ENCODE results near the gene GDNF.
"Not testable (repeated sequence)": the region's sequence is repeated elsewhere in the genome, so short reads cannot be mapped to it uniquely, and the experiment has no call there.

GRCh38 chr5:37795292-37795691, 44.5 kb downstream of the GDNF start:
- TF ChIP-seq CTCF (IDR thresholded peaks at IDR 0.05 in 4 of 5, conservative IDR thresholded peaks at IDR 0.05 in 1 of 5); POLR2A (IDR thresholded peaks at IDR 0.05): not testable (repeated sequence)

Measured in gastrocnemius medialis (tissue), 4 donors.